ENCODE measurements around the gene MT1HL1.

The MT1HL1 gene

GRCh38 chr1:237029850-237030535 is 25.8 kb upstream of the MT1HL1 start:
- no peak for DNase-seq (ENCODE audit: low read depth)
- no peak overlapping the region for H3K4me3 ChIP-seq (ENCODE audit: low read depth, low read length)
- TF ChIP-seq MYC (IDR thresholded peaks at IDR 0.05; ENCODE audit: low read depth, low read length), result no peak
- TF ChIP-seq POLR2A (IDR thresholded peaks at IDR 0.05; ENCODE audit: extremely low read depth, insufficient read length), result no peak
- TF ChIP-seq MAX (IDR thresholded peaks at IDR 0.05; ENCODE audit: low read depth, low read length), result no peak

GRCh38 chr1:237029240-237029639 is 25.0 kb upstream of the MT1HL1 start:
- TF ChIP-seq CTCF (IDR thresholded peaks at IDR 0.05; ENCODE audit: low read depth, low read length) (no peak), MAX (IDR thresholded peaks at IDR 0.05; ENCODE audit: low read depth, low read length) (no peak), POLR2A (IDR thresholded peaks at IDR 0.05; ENCODE audit: extremely low read depth, insufficient read length) (no peak), MYC (IDR thresholded peaks at IDR 0.05; ENCODE audit: low read depth, low read length) (no peak)
- DNase-seq (ENCODE audit: low read depth), result no peak
- H3K4me3 ChIP-seq (ENCODE audit: low read depth, low read length), result no peak overlapping the region

GRCh38 chr1:237025358-237026074 is 21.3 kb upstream of the MT1HL1 start:
- TF ChIP-seq POLR2A (IDR thresholded peaks at IDR 0.05; ENCODE audit: extremely low read depth, insufficient read length) (no peak), CTCF (IDR thresholded peaks at IDR 0.05; ENCODE audit: low read depth, low read length) (no peak), MAX (IDR thresholded peaks at IDR 0.05; ENCODE audit: low read depth, low read length) (no peak), MYC (IDR thresholded peaks at IDR 0.05; ENCODE audit: low read depth, low read length) (no peak)
- DNase-seq (ENCODE audit: low read depth), result no peak
- no peak overlapping the region for H3K4me3 ChIP-seq (ENCODE audit: low read depth, low read length)

- TF ChIP-seq POLR2A (IDR thresholded peaks at IDR 0.05; ENCODE audit: extremely low read depth, insufficient read length) (no peak), MAX (IDR thresholded peaks at IDR 0.05; ENCODE audit: low read depth, low read length) (no peak), MYC (IDR thresholded peaks at IDR 0.05; ENCODE audit: low read depth, low read length) (no peak), CTCF (IDR thresholded peaks at IDR 0.05; ENCODE audit: low read depth, low read length) (no peak)
- no peak for DNase-seq (ENCODE audit: low read depth)
- no peak overlapping the region for H3K4me3 ChIP-seq (ENCODE audit: low read depth, low read length)
Measured at GRCh38 chr1:237018896-237019295, 14.7 kb upstream of the MT1HL1 start.

GRCh38 chr1:237016626-237017025 is 12.4 kb upstream of the MT1HL1 start:
- no peak for DNase-seq (ENCODE audit: low read depth)
- H3K4me3 ChIP-seq (ENCODE audit: low read depth, low read length), result no peak overlapping the region
- TF ChIP-seq MAX (IDR thresholded peaks at IDR 0.05; ENCODE audit: low read depth, low read length) (no peak), POLR2A (IDR thresholded peaks at IDR 0.05; ENCODE audit: extremely low read depth, insufficient read length) (no peak), MYC (IDR thresholded peaks at IDR 0.05; ENCODE audit: low read depth, low read length) (no peak), CTCF (IDR thresholded peaks at IDR 0.05; ENCODE audit: low read depth, low read length) (no peak)

GRCh38 chr1:237013608-237014007 is 9.4 kb upstream of the MT1HL1 start:
- no peak overlapping the region for H3K4me3 ChIP-seq (ENCODE audit: low read depth, low read length)
- DNase-seq (ENCODE audit: low read depth), result no peak
- TF ChIP-seq CTCF (IDR thresholded peaks at IDR 0.05; ENCODE audit: low read depth, low read length) (no peak), MYC (IDR thresholded peaks at IDR 0.05; ENCODE audit: low read depth, low read length) (no peak), POLR2A (IDR thresholded peaks at IDR 0.05; ENCODE audit: extremely low read depth, insufficient read length) (no peak), MAX (IDR thresholded peaks at IDR 0.05; ENCODE audit: low read depth, low read length) (no peak)

Measured in NB4 (cell line).